Progenitor cell of endocrine pancreas (in vitro differentiated cells): Measurements from ENCODE around the gene GRK5. TPM values are rescaled to one million over a fixed set of nuclear protein-coding genes. Genes with fewer than 3 reads are reported as not detected.
A peak's percentile ranks its signal among the peaks of the same experiment; 100 is the strongest.

ENCODE experiments used
- DNase-seq: peaks from one replicate; pipeline ENCODE4 v3.0.0; 2021; ENCODE audit warnings: low spot score; ENCODE audit not compliant: unreplicated experiment
- H3K27ac Mint-ChIP-seq: 2 replicates; pipeline ENCODE4 v1.8.0; 2021; ENCODE audit warnings: mild to moderate bottlenecking, moderate library complexity, mixed read lengths
- H3K27me3 Mint-ChIP-seq: 2 replicates; pipeline ENCODE4 v1.8.0; 2021; ENCODE audit warnings: mixed read lengths
- H3K36me3 Mint-ChIP-seq: 2 replicates; pipeline ENCODE4 v1.8.0; 2022; ENCODE audit warnings: mixed read lengths; ENCODE audit not compliant: insufficient read depth
- H3K4me1 Mint-ChIP-seq: 2 replicates; pipeline ENCODE4 v1.8.0; 2021; ENCODE audit warnings: low read depth, mixed read lengths
- H3K4me3 Mint-ChIP-seq: 2 replicates; pipeline ENCODE4 v1.8.0; 2021; ENCODE audit warnings: low read depth, mild to moderate bottlenecking, moderate library complexity, mixed read lengths
- H3K9me3 Mint-ChIP-seq: 2 replicates; pipeline ENCODE4 v1.8.0; 2021; ENCODE audit warnings: low read depth, mixed read lengths
- CTCF ChIP-seq: fragments of 200-600 bp; sonication (generic); IDR thresholded peaks from one replicate; pipeline ENCODE4 v1.5.0; 2021; ENCODE audit warnings: antibody characterized with exemption, mild to moderate bottlenecking; ENCODE audit not compliant: unreplicated experiment
- total RNA-seq: library from RNA; stranded (reverse); gene quantifications from 2 replicates; pipeline ENCODE4 v1.2.1, GENCODE V29; 2021

Gene GRK5
- total RNA-seq, 1 donor from 2014 or later = 21.6 TPM

- H3K27me3 Mint-ChIP-seq = peaks cover 11% of the 10 kb centered on the region
- peak; percentile 74 for TF ChIP-seq CTCF
These were observed 8.0 kb upstream of the GRK5 start for GRCh38 chr10:119199231-119199992.

GRCh38 chr10:119201233-119201632 is 6.1 kb upstream of the GRK5 start:
- TF ChIP-seq CTCF = no peak
- Mint-ChIP-seq H3K4me1 (peaks cover 13% of the 10 kb centered on the region), H3K27me3 (peaks cover 11% of the 10 kb centered on the region), H3K36me3 (no peaks in the 10 kb centered on the region), H3K4me3 (no peak overlapping the region), H3K9me3 (no peaks in the 10 kb centered on the region), H3K27ac (no peak overlapping the region)
- no peak for DNase-seq

More at GRCh38 chr10:119199231-119199992, 8.0 kb upstream of the GRK5 start:
- H3K4me1 Mint-ChIP-seq = peaks cover 11% of the 10 kb centered on the region
- no peaks in the 10 kb centered on the region for H3K36me3 Mint-ChIP-seq
- no peaks in the 10 kb centered on the region for H3K9me3 Mint-ChIP-seq
- H3K4me3 Mint-ChIP-seq = no peak overlapping the region
- H3K27ac Mint-ChIP-seq = no peak overlapping the region
- DNase-seq = peak; percentile 40

DNA sequence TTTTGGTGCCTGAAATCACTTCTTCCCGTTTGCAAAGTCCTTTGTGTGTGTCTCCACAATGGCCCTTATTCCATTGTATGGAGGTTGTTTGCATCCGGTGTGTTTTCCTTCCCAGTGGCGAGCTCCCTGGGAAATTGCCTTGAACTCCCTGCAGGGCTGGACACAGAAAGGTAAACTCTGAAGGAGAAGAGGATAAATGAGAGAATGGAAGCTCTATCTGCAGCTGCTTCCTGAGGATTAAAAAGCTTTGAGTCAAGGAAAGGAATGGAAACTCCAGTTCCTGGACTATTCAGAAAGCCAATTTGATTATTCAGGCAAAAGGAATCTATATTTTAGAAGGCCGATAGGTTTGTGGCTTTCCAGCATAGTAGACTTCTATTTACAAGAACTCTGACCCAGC is 4.4 kb upstream of the GRK5 start:
- peaks cover 17% of the 10 kb centered on the region for H3K4me1 Mint-ChIP-seq
- no peaks in the 10 kb centered on the region for H3K36me3 Mint-ChIP-seq

DNA sequence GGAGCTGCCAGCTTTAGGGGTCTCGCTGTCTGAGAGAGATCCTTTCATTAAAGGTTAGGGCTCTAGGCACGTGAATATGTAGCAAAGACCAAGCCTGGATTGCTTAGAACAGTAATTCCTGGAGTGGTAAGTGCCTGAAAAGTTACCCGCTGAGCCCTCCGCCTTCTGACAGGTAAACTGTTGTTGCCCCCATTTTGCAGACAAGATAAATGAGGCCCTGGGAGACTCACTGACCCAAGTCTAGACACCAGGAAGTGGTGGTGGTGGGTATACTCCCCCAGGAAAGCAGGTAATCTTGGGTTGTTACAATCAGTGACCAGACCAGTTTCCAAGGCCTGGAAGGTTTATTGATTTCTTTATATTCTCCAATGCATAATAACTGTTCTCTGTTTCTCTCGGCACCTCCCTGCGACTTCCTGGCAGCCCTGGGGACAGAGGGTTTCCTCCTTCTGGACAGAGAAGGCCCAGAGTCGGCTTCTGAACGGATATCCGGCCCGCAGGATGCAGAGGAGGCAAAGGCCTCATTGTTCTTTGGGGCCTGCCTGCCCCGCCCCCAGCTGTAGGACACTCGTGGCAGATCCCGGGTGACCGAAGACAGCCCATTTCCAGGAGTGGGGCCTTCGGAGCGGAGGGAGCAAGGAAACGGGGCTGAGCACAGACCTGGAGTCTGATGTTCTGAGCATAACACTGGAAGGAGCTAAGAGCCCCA is 1.3 kb upstream of the GRK5 start:
- Mint-ChIP-seq H3K36me3 (no peaks in the 10 kb centered on the region), H3K27me3 (no peaks in the 10 kb centered on the region), H3K4me3 (peak overlapping the region; percentile 73), H3K9me3 (no peaks in the 10 kb centered on the region), H3K4me1 (peaks cover 37% of the 10 kb centered on the region), H3K27ac (peak overlapping the region; percentile 97)
- no peak for DNase-seq
- TF ChIP-seq CTCF = no peak

More for the DNA sequence above, 4.4 kb upstream of the GRK5 start:
- Mint-ChIP-seq H3K9me3 (no peaks in the 10 kb centered on the region), H3K27me3 (peaks cover 11% of the 10 kb centered on the region), H3K4me3 (no peak overlapping the region), H3K27ac (no peak overlapping the region)
- DNase-seq = no peak
- TF ChIP-seq CTCF = no peak

DNA sequence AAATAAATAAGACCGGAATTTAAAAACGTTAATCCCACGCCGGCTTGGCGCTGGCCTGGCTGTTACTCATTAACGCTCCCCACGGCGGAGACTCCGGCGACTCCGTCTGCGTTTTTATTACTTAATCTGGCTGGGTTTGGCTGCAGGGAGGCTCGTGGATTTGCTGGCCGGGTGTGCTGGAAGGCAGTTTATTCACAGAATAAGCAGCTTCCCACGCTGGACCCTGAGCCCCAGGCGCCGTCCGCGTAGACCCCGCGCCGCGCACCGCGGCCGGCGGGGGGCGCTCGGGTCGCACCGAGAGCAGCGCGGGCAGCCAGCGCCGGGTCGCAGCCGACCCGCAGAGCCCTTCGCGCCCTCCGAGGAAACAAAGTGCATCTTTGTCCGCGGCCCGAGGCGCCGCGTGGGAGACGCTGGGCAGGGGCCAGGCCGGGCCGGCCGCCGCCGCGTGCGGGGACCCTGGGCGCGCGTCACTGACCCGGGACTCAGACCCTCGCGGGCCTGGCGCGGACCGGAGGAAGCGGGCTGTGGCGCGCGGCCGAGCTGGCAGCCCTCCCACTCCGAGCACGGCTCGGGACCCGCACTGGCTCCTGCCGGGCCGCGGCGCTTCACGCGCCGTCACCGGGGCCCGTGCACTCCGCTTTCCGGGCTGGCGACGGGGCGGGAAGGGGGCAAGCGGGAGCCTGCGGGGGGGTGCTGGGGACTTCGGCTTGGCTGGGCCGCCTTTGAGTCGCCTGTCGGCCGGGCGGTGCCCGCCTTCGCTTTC is 587 bp upstream of the GRK5 start:
- H3K4me3 Mint-ChIP-seq = peak overlapping the region; percentile 73

More for the DNA sequence above, 587 bp upstream of the GRK5 start:
- Mint-ChIP-seq H3K9me3 (no peaks in the 10 kb centered on the region), H3K36me3 (no peaks in the 10 kb centered on the region), H3K27ac (peak overlapping the region; percentile 97), H3K4me1 (peaks cover 45% of the 10 kb centered on the region), H3K27me3 (no peaks in the 10 kb centered on the region)
- TF ChIP-seq CTCF = peak; percentile 91
- peak; percentile 75 for DNase-seq
